ENCODE data around the gene TNIK.

TNIK gene

GRCh38 chr3:171277456-171278298 lies 182.5 kb downstream of the TNIK start:
- H3K27me3 ChIP-seq (replicated peaks; ENCODE audit: control insufficient read depth, insufficient read depth, low read length, poor library complexity, severe bottlenecking): no peaks in the 10 kb centered on the region
- H3K27ac ChIP-seq (ENCODE audit: insufficient read depth, low read length, poor library complexity, severe bottlenecking): no peak overlapping the region
- no peak overlapping the region for H3K4me3 ChIP-seq (ENCODE audit: insufficient read depth, low read depth, low read length, poor library complexity, severe bottlenecking)
- peaks cover 11% of the 10 kb centered on the region for H3K4me1 ChIP-seq (ENCODE audit: control insufficient read depth, insufficient read depth, low read length, poor library complexity, severe bottlenecking)
- DNase-seq: no peak
- no peaks in the 10 kb centered on the region for H3K9me3 ChIP-seq (ENCODE audit: control insufficient read depth, low read length)
- H3K36me3 ChIP-seq (ENCODE audit: control insufficient read depth, insufficient read depth, low read length): no peaks in the 10 kb centered on the region

GRCh38 chr3:171276923-171277322 lies 183.3 kb downstream of the TNIK start:
- Histone ChIP-seq H3K4me3 (ENCODE audit: insufficient read depth, low read depth, low read length, poor library complexity, severe bottlenecking) (no peak overlapping the region), H3K9me3 (ENCODE audit: control insufficient read depth, low read length) (no peaks in the 10 kb centered on the region), H3K36me3 (ENCODE audit: control insufficient read depth, insufficient read depth, low read length) (no peaks in the 10 kb centered on the region), H3K27me3 (replicated peaks; ENCODE audit: control insufficient read depth, insufficient read depth, low read length, poor library complexity, severe bottlenecking) (no peaks in the 10 kb centered on the region), H3K4me1 (ENCODE audit: control insufficient read depth, insufficient read depth, low read length, poor library complexity, severe bottlenecking) (peaks cover 11% of the 10 kb centered on the region), H3K27ac (ENCODE audit: insufficient read depth, low read length, poor library complexity, severe bottlenecking) (no peak overlapping the region)
- DNase-seq: no peak

- DNase-seq: no peak
- Histone ChIP-seq H3K4me3 (ENCODE audit: insufficient read depth, low read depth, low read length, poor library complexity, severe bottlenecking) (no peak overlapping the region), H3K9me3 (ENCODE audit: control insufficient read depth, low read length) (no peaks in the 10 kb centered on the region), H3K27ac (ENCODE audit: insufficient read depth, low read length, poor library complexity, severe bottlenecking) (no peak overlapping the region), H3K27me3 (replicated peaks; ENCODE audit: control insufficient read depth, insufficient read depth, low read length, poor library complexity, severe bottlenecking) (no peaks in the 10 kb centered on the region), H3K4me1 (ENCODE audit: control insufficient read depth, insufficient read depth, low read length, poor library complexity, severe bottlenecking) (peaks cover 20% of the 10 kb centered on the region), H3K36me3 (ENCODE audit: control insufficient read depth, insufficient read depth, low read length) (no peaks in the 10 kb centered on the region)
Measured at GRCh38 chr3:171274222-171274621, 186.0 kb downstream of the TNIK start.

DNA sequence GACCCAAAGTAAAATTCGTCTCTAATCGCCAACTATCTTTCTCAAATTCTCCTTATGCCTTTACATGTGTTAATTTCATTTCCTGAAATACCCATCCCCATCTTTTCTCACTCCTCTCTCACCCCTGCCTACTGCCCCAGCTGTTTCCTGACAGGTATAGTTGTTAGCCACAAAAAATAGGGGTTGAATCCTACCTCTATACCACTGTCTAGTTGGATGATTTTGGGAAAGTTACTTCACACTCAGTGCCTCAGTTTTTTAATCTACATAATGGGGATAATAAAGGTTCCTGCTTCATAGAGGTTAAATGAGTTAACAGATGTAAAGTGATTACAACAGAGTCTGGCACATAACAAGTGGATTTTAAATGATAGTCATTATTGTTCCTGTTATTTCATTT lies 189.7 kb downstream of the TNIK start:
- Histone ChIP-seq H3K36me3 (ENCODE audit: control insufficient read depth, insufficient read depth, low read length) (no peaks in the 10 kb centered on the region), H3K27ac (ENCODE audit: insufficient read depth, low read length, poor library complexity, severe bottlenecking) (no peak overlapping the region), H3K27me3 (replicated peaks; ENCODE audit: control insufficient read depth, insufficient read depth, low read length, poor library complexity, severe bottlenecking) (no peaks in the 10 kb centered on the region), H3K4me3 (ENCODE audit: insufficient read depth, low read depth, low read length, poor library complexity, severe bottlenecking) (no peak overlapping the region), H3K9me3 (ENCODE audit: control insufficient read depth, low read length) (no peaks in the 10 kb centered on the region), H3K4me1 (ENCODE audit: control insufficient read depth, insufficient read depth, low read length, poor library complexity, severe bottlenecking) (peaks cover 42% of the 10 kb centered on the region)
- DNase-seq: no peak

DNA sequence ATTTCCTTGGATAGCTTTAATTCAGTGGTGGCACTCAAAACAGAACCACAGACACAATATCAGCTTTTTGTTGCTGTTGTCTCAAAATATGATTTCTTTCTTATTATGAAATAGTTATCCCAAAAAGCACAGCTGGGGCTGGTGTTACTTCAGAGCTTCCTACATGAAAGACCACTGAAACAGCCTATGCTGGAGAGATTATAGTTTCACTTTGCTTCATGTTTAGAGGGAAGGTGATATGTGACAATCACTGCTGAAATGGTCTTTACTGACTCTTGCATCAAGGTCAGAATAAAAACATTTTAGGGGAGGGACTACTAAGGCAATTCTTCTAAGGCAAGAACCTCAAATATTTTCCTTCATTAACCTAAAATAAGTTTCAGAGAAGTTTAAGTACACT lies 190.7 kb downstream of the TNIK start:
- H3K9me3 ChIP-seq (ENCODE audit: control insufficient read depth, low read length): no peaks in the 10 kb centered on the region
- peak overlapping the region; percentile 27 for H3K4me3 ChIP-seq (ENCODE audit: insufficient read depth, low read depth, low read length, poor library complexity, severe bottlenecking)
- H3K36me3 ChIP-seq (ENCODE audit: control insufficient read depth, insufficient read depth, low read length): no peaks in the 10 kb centered on the region
- H3K4me1 ChIP-seq (ENCODE audit: control insufficient read depth, insufficient read depth, low read length, poor library complexity, severe bottlenecking): peaks cover 40% of the 10 kb centered on the region
- no peak for DNase-seq
- no peaks in the 10 kb centered on the region for H3K27me3 ChIP-seq (replicated peaks; ENCODE audit: control insufficient read depth, insufficient read depth, low read length, poor library complexity, severe bottlenecking)
- no peak overlapping the region for H3K27ac ChIP-seq (ENCODE audit: insufficient read depth, low read length, poor library complexity, severe bottlenecking)

GRCh38 chr3:171268677-171269076 lies 191.5 kb downstream of the TNIK start:
- Histone ChIP-seq H3K27ac (ENCODE audit: insufficient read depth, low read length, poor library complexity, severe bottlenecking) (no peak overlapping the region), H3K4me1 (ENCODE audit: control insufficient read depth, insufficient read depth, low read length, poor library complexity, severe bottlenecking) (peaks cover 31% of the 10 kb centered on the region), H3K9me3 (ENCODE audit: control insufficient read depth, low read length) (no peaks in the 10 kb centered on the region), H3K27me3 (replicated peaks; ENCODE audit: control insufficient read depth, insufficient read depth, low read length, poor library complexity, severe bottlenecking) (no peaks in the 10 kb centered on the region), H3K36me3 (ENCODE audit: control insufficient read depth, insufficient read depth, low read length) (no peaks in the 10 kb centered on the region), H3K4me3 (ENCODE audit: insufficient read depth, low read depth, low read length, poor library complexity, severe bottlenecking) (no peak overlapping the region)
- no peak for DNase-seq

GRCh38 chr3:171267104-171267503 lies 193.1 kb downstream of the TNIK start:
- H3K27me3 ChIP-seq (replicated peaks; ENCODE audit: control insufficient read depth, insufficient read depth, low read length, poor library complexity, severe bottlenecking): no peaks in the 10 kb centered on the region
- no peaks in the 10 kb centered on the region for H3K9me3 ChIP-seq (ENCODE audit: control insufficient read depth, low read length)
- H3K27ac ChIP-seq (ENCODE audit: insufficient read depth, low read length, poor library complexity, severe bottlenecking): no peak overlapping the region
- no peak overlapping the region for H3K4me3 ChIP-seq (ENCODE audit: insufficient read depth, low read depth, low read length, poor library complexity, severe bottlenecking)
- H3K36me3 ChIP-seq (ENCODE audit: control insufficient read depth, insufficient read depth, low read length): no peaks in the 10 kb centered on the region
- DNase-seq: no peak
- H3K4me1 ChIP-seq (ENCODE audit: control insufficient read depth, insufficient read depth, low read length, poor library complexity, severe bottlenecking): peaks cover 31% of the 10 kb centered on the region

- no peak overlapping the region for H3K27ac ChIP-seq (ENCODE audit: insufficient read depth, low read length, poor library complexity, severe bottlenecking)
- H3K4me3 ChIP-seq (ENCODE audit: insufficient read depth, low read depth, low read length, poor library complexity, severe bottlenecking): no peak overlapping the region
- DNase-seq: no peak
- no peaks in the 10 kb centered on the region for H3K9me3 ChIP-seq (ENCODE audit: control insufficient read depth, low read length)
- H3K4me1 ChIP-seq (ENCODE audit: control insufficient read depth, insufficient read depth, low read length, poor library complexity, severe bottlenecking): peaks cover 31% of the 10 kb centered on the region
- no peaks in the 10 kb centered on the region for H3K27me3 ChIP-seq (replicated peaks; ENCODE audit: control insufficient read depth, insufficient read depth, low read length, poor library complexity, severe bottlenecking)
- no peaks in the 10 kb centered on the region for H3K36me3 ChIP-seq (ENCODE audit: control insufficient read depth, insufficient read depth, low read length)
Measured at GRCh38 chr3:171266740-171267073, 193.5 kb downstream of the TNIK start.

DNA sequence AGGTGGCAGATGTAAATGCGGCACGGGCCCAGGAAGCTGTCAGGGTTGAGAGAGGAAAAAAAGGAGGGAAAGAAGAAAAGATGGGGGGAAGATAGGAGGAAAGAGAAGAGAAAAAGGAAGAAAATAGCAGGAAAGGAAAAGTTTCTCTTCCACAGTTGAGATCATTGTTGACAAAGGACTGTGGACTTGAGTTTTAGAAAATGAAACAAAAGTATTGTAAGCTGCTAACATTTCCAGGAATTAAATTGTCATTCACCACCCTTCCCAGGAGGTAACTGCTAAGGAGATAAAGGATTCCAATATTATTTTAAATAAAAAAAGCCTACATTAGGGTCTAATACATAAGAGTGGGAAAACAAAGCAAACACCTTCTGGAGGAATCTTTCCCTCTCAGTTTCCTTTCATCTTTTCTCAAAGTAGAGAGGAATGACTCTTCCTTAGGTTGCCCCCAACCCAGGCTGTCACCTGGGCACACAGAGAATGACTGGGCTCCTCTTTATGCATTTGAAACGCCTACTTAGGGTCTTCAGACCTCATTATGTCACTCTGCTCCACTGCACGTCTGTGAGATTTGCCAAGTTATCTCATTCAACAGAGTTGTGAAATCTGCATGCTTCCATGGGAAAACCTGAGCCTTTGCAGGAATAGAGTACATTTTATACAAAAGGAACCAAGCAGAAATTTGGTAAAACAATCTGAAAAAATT lies 194.0 kb downstream of the TNIK start:
- peaks cover 32% of the 10 kb centered on the region for H3K4me1 ChIP-seq (ENCODE audit: control insufficient read depth, insufficient read depth, low read length, poor library complexity, severe bottlenecking)
- DNase-seq: no peak
- H3K9me3 ChIP-seq (ENCODE audit: control insufficient read depth, low read length): no peaks in the 10 kb centered on the region
- no peak overlapping the region for H3K4me3 ChIP-seq (ENCODE audit: insufficient read depth, low read depth, low read length, poor library complexity, severe bottlenecking)
- no peak overlapping the region for H3K27ac ChIP-seq (ENCODE audit: insufficient read depth, low read length, poor library complexity, severe bottlenecking)
- H3K27me3 ChIP-seq (replicated peaks; ENCODE audit: control insufficient read depth, insufficient read depth, low read length, poor library complexity, severe bottlenecking): no peaks in the 10 kb centered on the region
- no peaks in the 10 kb centered on the region for H3K36me3 ChIP-seq (ENCODE audit: control insufficient read depth, insufficient read depth, low read length)

DNA sequence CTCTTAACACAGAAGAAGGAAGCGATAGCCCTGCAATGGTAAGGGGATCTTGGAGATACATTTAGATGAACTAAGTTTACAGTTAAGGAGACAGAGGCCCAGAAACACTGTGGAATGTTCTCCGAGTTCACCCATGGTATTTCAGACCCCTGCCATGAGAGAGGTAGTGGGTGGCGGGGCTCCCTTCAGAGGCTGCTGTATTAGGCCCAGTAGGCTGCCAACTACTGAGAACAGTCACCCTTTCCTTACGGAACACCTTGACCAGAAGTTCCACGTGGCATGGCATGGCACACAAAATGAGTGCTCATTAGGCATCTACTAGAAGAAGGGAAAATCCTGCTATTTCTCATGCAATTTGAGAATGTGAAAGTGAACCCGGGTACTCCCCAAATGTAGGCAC lies 195.4 kb downstream of the TNIK start:
- no peaks in the 10 kb centered on the region for H3K27me3 ChIP-seq (replicated peaks; ENCODE audit: control insufficient read depth, insufficient read depth, low read length, poor library complexity, severe bottlenecking)
- H3K4me1 ChIP-seq (ENCODE audit: control insufficient read depth, insufficient read depth, low read length, poor library complexity, severe bottlenecking): peaks cover 27% of the 10 kb centered on the region
- no peak for DNase-seq
- H3K27ac ChIP-seq (ENCODE audit: insufficient read depth, low read length, poor library complexity, severe bottlenecking): no peak overlapping the region
- no peaks in the 10 kb centered on the region for H3K9me3 ChIP-seq (ENCODE audit: control insufficient read depth, low read length)
- H3K36me3 ChIP-seq (ENCODE audit: control insufficient read depth, insufficient read depth, low read length): no peaks in the 10 kb centered on the region
- H3K4me3 ChIP-seq (ENCODE audit: insufficient read depth, low read depth, low read length, poor library complexity, severe bottlenecking): no peak overlapping the region

Data from effector memory CD4-positive, alpha-beta T cell (primary cell).